NCI-H1417 (cell line): ENCODE measurements around the gene MORN5.

Experiments used
- DNase-seq, 3 experiments: peaks; one replicate each; lab custom pipeline; 2025; lab: John Stamatoyannopoulos, UW

The MORN5 gene

DNA sequence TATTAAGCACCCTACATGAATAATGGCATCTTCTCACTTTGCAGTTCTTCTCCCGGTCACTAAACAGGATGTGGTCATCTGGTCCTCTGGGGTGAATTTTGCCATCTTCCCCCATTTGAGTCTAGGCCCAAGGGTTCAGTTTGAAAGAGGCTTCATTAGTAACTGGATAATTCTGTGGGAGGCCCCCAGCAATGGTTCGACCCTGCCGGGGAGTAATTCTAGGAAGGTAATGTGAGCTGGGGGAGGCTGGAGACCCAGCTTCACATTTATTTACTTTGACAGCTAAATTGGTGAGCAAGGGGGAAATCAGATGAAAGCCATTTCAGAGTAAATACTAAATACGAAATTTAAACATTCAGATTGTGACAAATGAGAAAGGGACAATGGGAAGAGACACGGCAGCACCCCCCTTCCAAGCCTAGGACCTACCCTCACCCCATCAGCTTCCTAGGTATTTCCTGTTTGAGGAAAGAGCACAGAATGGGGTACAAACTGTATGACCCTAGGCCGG, 73.1 kb downstream of the MORN5 start:
- DNase-seq, result no peak

DNA sequence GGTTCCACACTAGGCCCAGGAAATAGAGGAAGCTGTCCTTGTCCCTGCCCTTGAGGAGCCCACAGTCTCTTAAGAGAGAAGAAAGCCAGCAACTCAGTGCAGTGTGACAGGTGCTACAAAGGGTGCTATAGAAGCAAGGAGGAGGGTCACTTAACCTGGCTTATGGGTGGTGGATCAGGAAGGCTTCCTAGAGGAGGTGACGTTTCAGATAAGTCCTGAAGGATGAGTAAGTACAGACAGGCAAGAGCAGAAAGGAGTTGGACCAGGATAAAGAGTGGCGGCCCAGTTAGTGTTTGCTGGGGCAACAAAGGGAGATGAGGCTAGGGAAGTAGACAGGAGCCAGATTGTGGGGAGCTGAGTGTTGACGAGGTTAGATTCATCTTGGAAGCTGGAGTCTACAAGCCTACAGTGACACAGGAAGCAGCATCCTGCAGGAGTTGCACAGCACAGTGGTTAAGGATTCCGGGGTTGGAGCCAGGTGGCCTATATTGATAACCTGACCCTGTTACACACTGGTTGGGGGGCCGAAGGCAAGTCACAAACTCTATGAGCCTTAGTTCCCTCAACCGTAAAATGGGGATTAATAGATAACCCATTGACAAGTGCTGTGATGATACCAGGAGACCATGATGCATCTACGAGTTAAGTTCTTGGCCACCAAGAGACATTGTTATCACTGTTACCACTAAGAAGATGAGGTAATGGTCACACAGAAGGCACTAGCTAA, 74.5 kb downstream of the MORN5 start:
- DNase-seq, result no peak

DNA sequence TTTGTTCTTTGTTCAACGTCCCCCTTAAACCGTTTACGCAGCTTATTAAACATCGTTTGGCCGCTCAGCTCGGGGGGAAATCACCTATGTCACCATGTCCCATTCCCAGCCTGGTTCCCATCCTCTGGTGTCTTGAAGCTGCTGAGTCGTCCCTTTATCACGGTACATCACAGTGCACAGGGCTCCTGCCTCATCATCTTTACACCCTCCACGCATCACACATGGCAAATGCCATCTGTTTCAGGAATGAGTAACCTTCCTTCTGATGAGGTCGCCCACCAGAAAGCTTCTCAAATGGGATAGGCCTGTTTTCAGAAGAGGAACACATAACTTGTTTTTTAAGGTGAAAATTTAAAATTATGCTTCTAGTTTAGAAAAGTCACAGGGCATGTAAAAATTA, 77.0 kb downstream of the MORN5 start:
- no peak for DNase-seq

DNA sequence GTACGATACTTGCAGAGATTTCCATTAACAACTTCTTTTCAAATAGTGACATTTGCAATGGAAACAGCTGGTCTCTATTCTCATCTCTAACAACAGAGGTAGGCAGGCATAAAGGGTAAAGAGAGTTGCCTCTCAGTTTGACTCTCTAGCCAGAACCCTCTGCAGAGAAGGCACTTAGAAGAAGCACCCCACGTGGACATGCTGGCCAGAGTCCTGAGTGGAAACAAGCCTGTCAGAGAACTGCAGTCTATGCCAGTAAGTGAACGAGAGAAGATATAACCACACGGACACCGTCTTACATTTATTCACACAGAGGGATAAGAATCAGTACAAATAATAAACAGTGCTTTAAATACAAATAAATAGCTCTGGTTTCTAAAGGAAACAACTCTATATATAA, 80.0 kb downstream of the MORN5 start:
- DNase-seq, result no peak

DNA sequence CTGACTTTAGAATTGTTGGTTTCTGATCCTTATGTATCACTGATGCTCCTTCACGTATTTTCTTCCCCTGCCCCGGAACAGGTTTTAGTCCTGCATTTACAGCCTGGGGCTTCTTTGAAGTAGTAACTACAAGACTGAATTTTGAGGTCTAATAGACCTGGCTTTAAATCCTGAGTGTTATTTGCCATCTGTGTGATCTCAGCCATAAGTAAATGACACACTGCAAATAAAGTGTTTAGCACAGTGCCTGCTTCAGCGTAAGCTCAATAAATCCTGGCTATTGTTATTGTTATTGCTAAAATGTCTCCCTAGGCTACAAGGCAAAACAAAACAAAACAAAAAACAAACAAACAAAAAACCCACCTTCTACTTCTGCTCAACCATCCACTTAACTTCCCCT, 84.6 kb downstream of the MORN5 start:
- DNase-seq, result no peak

DNA sequence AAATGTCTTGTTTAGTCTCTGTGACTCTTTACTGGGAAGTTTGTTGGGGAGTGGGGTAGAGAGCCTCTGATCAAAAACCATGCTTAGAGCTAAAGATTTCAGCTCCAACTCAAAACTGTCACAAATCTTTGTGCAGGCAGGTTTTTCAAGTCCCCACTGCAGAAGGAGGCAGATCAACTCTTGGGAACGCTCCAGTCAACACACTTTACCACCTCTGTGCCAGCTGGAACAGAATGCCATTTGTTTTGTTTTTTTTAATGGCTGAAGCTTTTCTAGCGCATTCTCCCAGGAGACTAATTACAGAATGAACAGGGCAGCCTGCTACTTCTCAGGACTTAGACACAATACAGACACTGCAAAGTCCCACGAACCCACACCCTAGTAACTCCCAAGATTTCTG, 87.0 kb downstream of the MORN5 start:
- no peak for DNase-seq

DNA sequence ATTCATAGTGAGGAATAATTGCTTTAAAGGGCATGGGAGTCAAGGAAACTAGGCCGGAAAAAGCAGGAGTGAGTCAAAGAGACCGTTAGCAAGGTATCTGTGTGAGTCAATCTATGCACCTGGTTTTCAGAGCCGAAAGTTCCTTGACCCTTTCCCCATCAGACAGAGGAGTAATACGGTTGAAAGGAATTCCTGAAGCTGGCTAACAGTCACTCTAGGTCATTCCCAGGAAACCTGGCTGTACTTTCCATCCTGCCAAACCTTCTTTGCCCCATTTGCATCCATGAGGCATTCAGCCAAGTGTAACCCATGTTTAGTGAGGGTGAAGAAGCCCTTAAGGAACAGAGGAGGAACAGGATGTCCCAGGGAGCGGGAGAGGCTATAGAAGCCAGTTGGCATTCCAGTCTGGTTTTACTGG, 88.7 kb downstream of the MORN5 start:
- DNase-seq, result no peak
